Measurements from ENCODE around the gene CARD6. TPM values are rescaled to one million over a fixed set of nuclear protein-coding genes. Genes with fewer than 3 reads are reported as not detected.
A peak's percentile ranks its signal among the peaks of the same experiment; 100 is the strongest.

The CARD6 gene
- total and polyA plus RNA-seq, 10 of the 15 experiments (the other 5 are each of a cell fraction or from before 2014, with no cell fraction given): 0.29 to 1.2 (median 0.62) TPM

DNA sequence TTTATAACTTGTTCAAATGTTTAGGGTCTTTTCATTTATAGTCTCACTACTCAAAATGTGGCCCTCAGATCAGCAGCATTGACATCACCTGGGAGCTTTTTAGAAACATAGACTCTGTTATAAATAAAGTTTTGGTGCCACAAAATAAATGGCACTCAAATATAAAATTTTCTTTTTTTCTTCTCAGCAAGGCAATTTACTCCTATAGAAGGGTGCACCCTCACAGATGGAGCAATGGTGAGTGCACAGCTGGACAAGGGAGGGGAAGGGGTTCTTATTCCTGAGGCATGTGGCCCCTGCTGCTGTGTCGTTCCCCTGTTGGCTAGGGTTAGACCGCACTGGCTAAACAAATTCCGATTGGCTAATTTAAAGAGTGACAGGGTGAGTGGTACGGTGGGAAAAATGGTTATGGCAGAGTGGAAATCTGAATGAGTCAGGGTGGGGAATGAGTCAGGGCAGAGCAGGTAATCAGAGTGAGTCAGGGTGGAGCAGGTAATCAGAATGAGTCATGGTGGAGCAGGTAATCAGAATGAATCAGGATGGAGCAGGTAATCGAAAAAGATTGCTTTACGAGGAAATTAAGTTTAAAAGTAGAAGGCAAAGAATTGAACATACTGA is 36.3 kb downstream of the CARD6 start (continued):
- TF ChIP-seq RB1 (IDR thresholded peaks at IDR 0.05; ENCODE audit: borderline replicate concordance): no peak
- no peak for TF ChIP-seq RUNX3 (IDR thresholded peaks at IDR 0.05; ENCODE audit: low read length)
- TF ChIP-seq NBN (IDR thresholded peaks at IDR 0.05): no peak
- TF ChIP-seq TCF3 (IDR thresholded peaks at IDR 0.05; ENCODE audit: borderline replicate concordance, insufficient read depth, low read depth, low read length): no peak
- no peak for TF ChIP-seq IKZF1 (conservative IDR thresholded peaks at IDR 0.05)

DNA sequence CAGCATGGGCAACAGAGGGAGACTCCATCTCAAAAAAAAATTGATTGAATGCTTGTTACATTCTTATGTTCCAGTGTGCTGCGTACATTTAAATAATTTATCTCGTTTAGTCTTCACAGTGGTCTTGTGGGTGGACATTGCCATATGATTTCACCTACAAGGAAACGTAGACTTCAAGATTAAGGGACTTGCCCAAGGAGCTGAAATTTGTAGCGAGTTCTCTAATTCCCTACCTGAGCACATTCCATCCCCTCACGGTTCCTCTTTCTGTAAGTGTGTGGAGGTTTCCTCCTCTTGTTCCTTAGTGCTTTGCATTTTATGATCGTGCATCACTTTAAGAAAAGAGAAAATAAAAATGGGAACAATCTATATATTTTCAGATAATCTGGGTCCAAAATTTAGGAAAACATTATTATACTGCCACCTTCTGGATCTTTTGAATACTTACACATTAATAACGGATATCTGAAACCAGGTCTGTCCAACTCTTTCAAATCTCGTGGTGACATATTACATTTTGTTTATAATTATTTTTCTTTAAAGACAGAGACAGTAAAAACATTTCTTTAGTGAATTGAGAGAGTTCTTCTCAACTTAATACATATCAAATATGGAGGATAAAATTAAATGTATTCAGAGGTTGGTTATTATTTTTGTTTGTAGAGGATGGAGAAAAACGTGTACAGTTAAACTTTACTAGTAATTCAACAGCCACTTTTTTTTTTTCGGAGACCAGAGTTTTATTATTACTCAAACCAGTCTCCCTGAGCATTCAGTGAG is 38.2 kb downstream of the CARD6 start:
- no TSS peak for BruUV-seq (replicated peaks)
- Histone ChIP-seq H3K36me3 (ENCODE audit: control insufficient read depth in 2 of 2, insufficient read depth in 2 of 2, low read length in 1 of 2) (no peaks in the 10 kb centered on the region), H2AFZ (ENCODE audit: control insufficient read depth, low read depth, low read length) (no peak overlapping the region), H3K4me1 (ENCODE audit: control insufficient read depth, insufficient read depth, low read length) (no peaks in the 10 kb centered on the region), H3K27ac (ENCODE audit: control insufficient read depth, insufficient read depth) (no peak overlapping the region), H3K9me3 (replicated peaks; ENCODE audit: control insufficient read depth, insufficient read depth, low read length) (no peaks in the 10 kb centered on the region; the same call in 2 of the 3 replicates), H3K27me3 (replicated peaks in 1 of 2; ENCODE audit: control insufficient read depth in 2 of 2, insufficient read depth in 2 of 2, low read length in 1 of 2) (no peaks in the 10 kb centered on the region), H3K4me2 (ENCODE audit: control insufficient read depth, insufficient read depth) (no peak overlapping the region), H4K20me1 (ENCODE audit: control insufficient read depth, insufficient read depth) (no peaks in the 10 kb centered on the region), H3K79me2 (ENCODE audit: control insufficient read depth, insufficient read depth, low read length) (no peaks in the 10 kb centered on the region), H3K4me3 (no peak overlapping the region), H3K9ac (ENCODE audit: control insufficient read depth, insufficient read depth, low read length) (no peak overlapping the region)
- SMC1A ChIA-PET (ENCODE audit: uncharacterized antibody, unreplicated experiment): interaction anchor here (1.5 kb wide), 1 partner anchor 931 kb away, joined by 3 read pairs; no protein-coding TSS in a partner anchor
- RAD21 ChIA-PET (ENCODE audit: unreplicated experiment): no interaction called here
- 21% methylated on average over 10 of the region's 10 CpGs for WGBS (ENCODE audit: insufficient coverage, insufficient replicate concordance, low lambda C conversion rate, missing lambda C conversion rate)
- DNase-seq (ENCODE audit: low read depth, low spot score) (no peak), FAIRE-seq (peak; percentile 72), ATAC-seq (peak; percentile 67)
- in situ Hi-C loops (cut with MboI) (loop anchor here (10.0 to 25.0 kb wide), 2 partner anchors 917 to 1165 kb away; no protein-coding TSS in a partner anchor), intact Hi-C loops (cut with micrococcal nuclease; ENCODE audit: unreplicated experiment) (loop anchor here (2.0 to 5.0 kb wide), 4 partner anchors 125 to 1162 kb away; partner anchors contain the start of gene TTC33)
- POLR2A ChIA-PET: interaction anchor here (0.6 kb wide), 1 partner anchor 340 kb away, joined by 5 read pairs; no protein-coding TSS in a partner anchor
- CTCF ChIA-PET: interaction anchor here (0.9 to 1.5 kb wide), 5 partner anchors 165 to 957 kb away, joined by 3 to 5 read pairs (median 3); no protein-coding TSS in a partner anchor
- no peak for TF ChIP-seq HCFC1 (IDR thresholded peaks at IDR 0.05; ENCODE audit: low read length)
- TF ChIP-seq, protein P1, sequence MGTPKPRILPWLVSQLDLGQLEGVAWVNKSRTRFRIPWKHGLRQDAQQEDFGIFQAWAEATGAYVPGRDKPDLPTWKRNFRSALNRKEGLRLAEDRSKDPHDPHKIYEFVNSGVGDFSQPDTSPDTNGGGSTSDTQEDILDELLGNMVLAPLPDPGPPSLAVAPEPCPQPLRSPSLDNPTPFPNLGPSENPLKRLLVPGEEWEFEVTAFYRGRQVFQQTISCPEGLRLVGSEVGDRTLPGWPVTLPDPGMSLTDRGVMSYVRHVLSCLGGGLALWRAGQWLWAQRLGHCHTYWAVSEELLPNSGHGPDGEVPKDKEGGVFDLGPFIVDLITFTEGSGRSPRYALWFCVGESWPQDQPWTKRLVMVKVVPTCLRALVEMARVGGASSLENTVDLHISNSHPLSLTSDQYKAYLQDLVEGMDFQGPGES (IDR thresholded peaks at IDR 0.05): no peak
- no peak for TF ChIP-seq GABPA (IDR thresholded peaks at IDR 0.05; ENCODE audit: low read depth)
- TF ChIP-seq BHLHE40 (IDR thresholded peaks at IDR 0.05; ENCODE audit: borderline replicate concordance in 1 of 2, low read depth in 2 of 2, low read length in 1 of 2): no peak
- no peak for TF ChIP-seq SREBF1 (IDR thresholded peaks at IDR 0.05; ENCODE audit: low read length)
- TF ChIP-seq EP300 (IDR thresholded peaks at IDR 0.05; ENCODE audit: borderline replicate concordance in 1 of 2, control insufficient read depth in 1 of 2, low read depth in 2 of 2, low read length in 2 of 2): no peak
- TF ChIP-seq, protein P2, sequence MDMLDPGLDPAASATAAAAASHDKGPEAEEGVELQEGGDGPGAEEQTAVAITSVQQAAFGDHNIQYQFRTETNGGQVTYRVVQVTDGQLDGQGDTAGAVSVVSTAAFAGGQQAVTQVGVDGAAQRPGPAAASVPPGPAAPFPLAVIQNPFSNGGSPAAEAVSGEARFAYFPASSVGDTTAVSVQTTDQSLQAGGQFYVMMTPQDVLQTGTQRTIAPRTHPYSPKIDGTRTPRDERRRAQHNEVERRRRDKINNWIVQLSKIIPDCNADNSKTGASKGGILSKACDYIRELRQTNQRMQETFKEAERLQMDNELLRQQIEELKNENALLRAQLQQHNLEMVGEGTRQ (IDR thresholded peaks at IDR 0.05; ENCODE audit: borderline replicate concordance, low read depth, low read length): no peak
- TF ChIP-seq CBFB (IDR thresholded peaks at IDR 0.05; ENCODE audit: low read depth): no peak
- TF ChIP-seq, protein P3, sequence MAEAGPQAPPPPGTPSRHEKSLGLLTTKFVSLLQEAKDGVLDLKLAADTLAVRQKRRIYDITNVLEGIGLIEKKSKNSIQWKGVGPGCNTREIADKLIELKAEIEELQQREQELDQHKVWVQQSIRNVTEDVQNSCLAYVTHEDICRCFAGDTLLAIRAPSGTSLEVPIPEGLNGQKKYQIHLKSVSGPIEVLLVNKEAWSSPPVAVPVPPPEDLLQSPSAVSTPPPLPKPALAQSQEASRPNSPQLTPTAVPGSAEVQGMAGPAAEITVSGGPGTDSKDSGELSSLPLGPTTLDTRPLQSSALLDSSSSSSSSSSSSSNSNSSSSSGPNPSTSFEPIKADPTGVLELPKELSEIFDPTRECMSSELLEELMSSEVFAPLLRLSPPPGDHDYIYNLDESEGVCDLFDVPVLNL (IDR thresholded peaks at IDR 0.05; ENCODE audit: low read depth, low read length): no peak
- TF ChIP-seq, protein P4, sequence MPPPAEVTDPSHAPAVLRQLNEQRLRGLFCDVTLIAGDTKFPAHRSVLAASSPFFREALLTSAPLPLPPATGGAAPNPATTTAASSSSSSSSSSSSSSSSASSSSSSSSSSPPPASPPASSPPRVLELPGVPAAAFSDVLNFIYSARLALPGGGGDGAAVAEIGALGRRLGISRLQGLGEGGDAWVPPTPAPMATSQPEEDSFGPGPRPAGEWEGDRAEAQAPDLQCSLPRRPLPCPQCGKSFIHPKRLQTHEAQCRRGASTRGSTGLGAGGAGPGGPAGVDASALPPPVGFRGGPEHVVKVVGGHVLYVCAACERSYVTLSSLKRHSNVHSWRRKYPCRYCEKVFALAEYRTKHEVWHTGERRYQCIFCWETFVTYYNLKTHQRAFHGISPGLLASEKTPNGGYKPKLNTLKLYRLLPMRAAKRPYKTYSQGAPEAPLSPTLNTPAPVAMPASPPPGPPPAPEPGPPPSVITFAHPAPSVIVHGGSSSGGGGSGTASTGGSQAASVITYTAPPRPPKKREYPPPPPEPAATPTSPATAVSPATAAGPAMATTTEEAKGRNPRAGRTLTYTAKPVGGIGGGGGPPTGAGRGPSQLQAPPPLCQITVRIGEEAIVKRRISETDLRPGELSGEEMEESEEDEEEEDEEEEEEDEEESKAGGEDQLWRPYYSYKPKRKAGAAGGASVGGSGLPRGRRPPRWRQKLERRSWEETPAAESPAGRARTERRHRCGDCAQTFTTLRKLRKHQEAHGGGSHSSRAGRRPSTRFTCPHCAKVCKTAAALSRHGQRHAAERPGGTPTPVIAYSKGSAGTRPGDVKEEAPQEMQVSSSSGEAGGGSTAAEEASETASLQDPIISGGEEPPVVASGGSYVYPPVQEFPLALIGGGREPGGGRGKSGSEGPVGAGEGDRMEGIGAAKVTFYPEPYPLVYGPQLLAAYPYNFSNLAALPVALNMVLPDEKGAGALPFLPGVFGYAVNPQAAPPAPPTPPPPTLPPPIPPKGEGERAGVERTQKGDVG (CRISPR knock-in tag; IDR thresholded peaks at IDR 0.05): no peak

Measured in GM12878 (cell line).